Vagina (tissue), 2 donors: ENCODE measurements around the gene TEKT1.

Source experiments
- CTCF ChIP-seq, 3 experiments: fragments of 450-650 bp in 2 of 3; fragments of 200-600 bp in 1 of 3; sonication (generic) in 1 of 3; IDR thresholded peaks; one replicate each; pipeline ENCODE4 v1.5.1; 2017 to 2019; ENCODE audit warnings: antibody characterized with exemption in 3 of 3, mild to moderate bottlenecking in 2 of 3, moderate library complexity in 2 of 3
- POLR2A ChIP-seq, 2 donors: fragments of 450-650 bp; IDR thresholded peaks; one replicate each; pipeline ENCODE4 v1.6.1; 2017; ENCODE audit warnings: antibody characterized with exemption in 2 of 2, mild to moderate bottlenecking in 2 of 2, moderate library complexity in 2 of 2

GRCh38 chr17:6772016-6772415, 59.5 kb downstream of the TEKT1 start:
- TF ChIP-seq CTCF (IDR thresholded peaks at IDR 0.05) (no peak), POLR2A (IDR thresholded peaks at IDR 0.05) (no peak)
